Natural killer cell (primary cell): ENCODE data around the gene CAPN7. TPM values are rescaled to one million over a fixed set of nuclear protein-coding genes. Genes with fewer than 3 reads are reported as not detected.

Source experiments
- ATAC-seq, 3 donors: fragments of 150-1000 bp in 2 of 3; fragments of 200-7000 bp in 1 of 3; cut with Tn5 transposase; 1 replicate in 1 of 3; 2 replicates in 2 of 3; pipeline ENCODE4 v1.10.0; 2021; ENCODE audit warnings: mild to moderate bottlenecking in 2 of 3, moderate library complexity in 2 of 3
- DNase-seq, 2 donors: peaks; one replicate each; pipeline versions ENCODE4 v3.0.0 to v3.0.0-alpha.2; 2013 to 2021; ENCODE audit warnings: mixed read lengths in 1 of 2
- H3K27ac ChIP-seq: one replicate; pipeline ENCODE4 v1.5.1; 2013; ENCODE audit warnings: mild to moderate bottlenecking, low read length
- H3K27me3 ChIP-seq: one replicate; pipeline ENCODE4 v1.6.1; 2013; ENCODE audit warnings: low read length; ENCODE audit not compliant: control insufficient read depth, insufficient read depth
- H3K36me3 ChIP-seq: one replicate; pipeline ENCODE4 v1.6.1; 2013; ENCODE audit warnings: low read length; ENCODE audit not compliant: control insufficient read depth, insufficient read depth
- H3K4me1 ChIP-seq: one replicate; pipeline ENCODE4 v1.6.1; 2013; ENCODE audit warnings: low read length; ENCODE audit not compliant: control insufficient read depth, insufficient read depth
- H3K4me3 ChIP-seq: one replicate; pipeline ENCODE4 v1.5.1; 2013; ENCODE audit warnings: low read length
- H3K9me3 ChIP-seq: one replicate; pipeline ENCODE4 v1.6.1; 2013; ENCODE audit warnings: low read length; ENCODE audit not compliant: control insufficient read depth, insufficient read depth
- H3K27ac Mint-ChIP-seq, 2 donors: one replicate each; pipeline ENCODE4 v1.8.0; 2022; ENCODE audit warnings: mild to moderate bottlenecking in 2 of 2, mixed read lengths in 2 of 2, moderate library complexity in 1 of 2
- H3K27me3 Mint-ChIP-seq, 2 donors: one replicate each; pipeline ENCODE4 v1.8.0; 2022; ENCODE audit warnings: low read depth in 2 of 2, mixed read lengths in 2 of 2
- H3K36me3 Mint-ChIP-seq: one replicate; pipeline ENCODE4 v1.8.0; 2022; ENCODE audit warnings: mixed read lengths
- H3K4me1 Mint-ChIP-seq, 2 donors: one replicate each; pipeline ENCODE4 v1.8.0; 2022; ENCODE audit warnings: mixed read lengths in 2 of 2
- H3K4me3 Mint-ChIP-seq: one replicate; pipeline ENCODE4 v1.8.0; 2022; ENCODE audit warnings: mild to moderate bottlenecking, moderate library complexity, mixed read lengths
- H3K9me3 Mint-ChIP-seq, 2 donors: one replicate each; pipeline ENCODE4 v1.8.0; 2022; ENCODE audit warnings: mixed read lengths in 2 of 2
- CTCF ChIP-seq: fragments of 200-600 bp; IDR thresholded peaks from one replicate; pipeline ENCODE4 v1.8.0; 2022; ENCODE audit warnings: antibody characterized with exemption
- WGBS: methylation state at CpG from one replicate; pipeline ENCODE4 v1.1.7; 2013; ENCODE audit warnings: missing lambda C conversion rate; ENCODE audit not compliant: insufficient coverage; 5-methylcytosine and 5-hydroxymethylcytosine counted together
- intact Hi-C: fragments of 100-400 bp; cut with micrococcal nuclease; formaldehyde crosslinking; loops from one replicate; pipeline ENCODE4 v1.14.2; 2022
- total RNA-seq, 4 donors: library from RNA; stranded (reverse); fragments of 120-200 nt in 1 of 4; gene quantifications; one replicate each; pipeline versions ENCODE4 v1.2.3 to v1.2.4, GENCODE V29; 2013 to 2022

Gene CAPN7
- total RNA-seq, 3 donors from 2014 or later (not counting 1 experiment from before 2014, with no cell fraction given), result 35.3 to 59.9 (median 52.8) TPM

GRCh38 chr3:15276028-15276724 is 70.1 kb downstream of the CAPN7 start:
- no peak for TF ChIP-seq CTCF
- no peaks in the 10 kb centered on the region for H3K27me3 ChIP-seq
- ATAC-seq (no peak), DNase-seq (no peak)
- peaks cover 4% of the 10 kb centered on the region for H3K36me3 ChIP-seq
- Mint-ChIP-seq H3K27me3 (no peaks in the 10 kb centered on the region), H3K4me1 (peaks cover 91 to 95% of the 10 kb centered on the region in 2 donors), H3K27ac (peak overlapping the region; percentile 92 to 98), H3K4me3 (peak overlapping the region; percentile 50), H3K9me3 (no peaks in the 10 kb centered on the region), H3K36me3 (no peaks in the 10 kb centered on the region)
- whole genome bisulfite sequencing, result 84% methylated on average over 11 of the region's 11 CpGs
- peak overlapping the region; percentile 60 for H3K27ac ChIP-seq
- intact Hi-C loops, result no loop called here
- H3K9me3 ChIP-seq, result no peaks in the 10 kb centered on the region
- H3K4me3 ChIP-seq, result no peak overlapping the region
- peaks cover 86% of the 10 kb centered on the region for H3K4me1 ChIP-seq

GRCh38 chr3:15277861-15278500 is 71.9 kb downstream of the CAPN7 start:
- Histone ChIP-seq H3K4me3 (no peak overlapping the region), H3K9me3 (no peaks in the 10 kb centered on the region), H3K27me3 (no peaks in the 10 kb centered on the region), H3K4me1 (peaks cover 80% of the 10 kb centered on the region), H3K27ac (no peak overlapping the region), H3K36me3 (peaks cover 7% of the 10 kb centered on the region)
- intact Hi-C loops, result no loop called here
- 94% methylated on average over 13 of the region's 13 CpGs for WGBS
- Mint-ChIP-seq H3K4me1 (peaks cover 93 to 97% of the 10 kb centered on the region in 2 donors), H3K9me3 (no peaks in the 10 kb centered on the region), H3K36me3 (no peaks in the 10 kb centered on the region), H3K27ac (peak overlapping the region; percentile 92 to 98), H3K4me3 (no peak overlapping the region), H3K27me3 (no peaks in the 10 kb centered on the region)
- ATAC-seq (no peak), DNase-seq (no peak)
- no peak for TF ChIP-seq CTCF

GRCh38 chr3:15279205-15279604 is 73.2 kb downstream of the CAPN7 start:
- ATAC-seq (no peak), DNase-seq (no peak)
- WGBS, result 71% methylated on average over 3 of the region's 4 CpGs
- Mint-ChIP-seq H3K27me3 (no peaks in the 10 kb centered on the region), H3K27ac (peak overlapping the region; percentile 80 to 92), H3K9me3 (no peaks in the 10 kb centered on the region), H3K36me3 (no peaks in the 10 kb centered on the region), H3K4me1 (peaks cover 93 to 97% of the 10 kb centered on the region in 2 donors), H3K4me3 (peak overlapping the region; percentile 35)
- intact Hi-C loops, result no loop called here
- peaks cover 80% of the 10 kb centered on the region for H3K4me1 ChIP-seq
- no peak overlapping the region for H3K4me3 ChIP-seq
- H3K27me3 ChIP-seq, result no peaks in the 10 kb centered on the region
- no peak for TF ChIP-seq CTCF
- H3K9me3 ChIP-seq, result no peaks in the 10 kb centered on the region
- no peak overlapping the region for H3K27ac ChIP-seq
- H3K36me3 ChIP-seq, result peaks cover 9% of the 10 kb centered on the region
